NK-92 (cell line): ENCODE data around the gene FASTK.
A peak's percentile ranks its signal among the peaks of the same experiment; 100 is the strongest.

Experiments
- DNase-seq: peaks from one replicate; lab custom pipeline; 2025; ENCODE audit not compliant: unreplicated experiment; lab: John Stamatoyannopoulos, UW

FASTK gene

GRCh38 chr7:151080522-151081169, at the start of gene FASTK:
Gene FASTK (minus strand): TSS chr7:151080809. CDS start chr7:151080766, 43 bp downstream.
- no peak for DNase-seq

DNA sequence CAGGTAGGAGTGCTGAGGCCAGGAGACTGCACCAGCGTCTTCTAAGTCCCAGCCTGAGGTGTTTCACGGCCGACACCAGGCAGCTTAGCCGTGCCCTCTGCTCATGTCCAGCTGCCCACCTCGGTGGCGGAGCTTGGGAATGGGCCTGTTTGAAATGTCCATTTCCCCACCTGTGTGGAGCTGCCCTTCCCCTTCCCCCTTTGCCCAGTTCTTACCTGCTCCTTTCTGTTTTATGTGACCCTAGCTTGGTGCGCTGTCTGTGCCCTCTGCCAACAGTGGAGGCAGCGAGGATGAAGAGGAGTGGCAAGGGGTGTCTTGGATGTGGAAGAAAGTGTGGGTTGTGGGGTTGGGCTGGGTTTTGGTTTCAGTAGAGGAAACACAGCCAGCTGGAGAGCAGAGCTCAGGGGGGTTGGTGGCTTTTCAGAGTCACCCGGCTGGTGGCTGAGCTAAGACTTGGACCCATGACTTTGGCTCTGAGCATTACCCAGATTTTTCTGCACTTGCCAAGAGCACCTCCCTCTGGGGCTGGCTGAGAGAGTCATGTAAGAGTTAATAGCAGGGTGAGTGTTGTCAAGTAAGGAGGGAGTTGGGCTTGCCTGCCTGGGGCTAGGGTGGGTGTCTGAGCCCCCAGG, 49.5 kb upstream of the FASTK start:
- DNase-seq = no peak

GRCh38 chr7:151129117-151129959, 48.7 kb upstream of the FASTK start:
- no peak for DNase-seq

DNA sequence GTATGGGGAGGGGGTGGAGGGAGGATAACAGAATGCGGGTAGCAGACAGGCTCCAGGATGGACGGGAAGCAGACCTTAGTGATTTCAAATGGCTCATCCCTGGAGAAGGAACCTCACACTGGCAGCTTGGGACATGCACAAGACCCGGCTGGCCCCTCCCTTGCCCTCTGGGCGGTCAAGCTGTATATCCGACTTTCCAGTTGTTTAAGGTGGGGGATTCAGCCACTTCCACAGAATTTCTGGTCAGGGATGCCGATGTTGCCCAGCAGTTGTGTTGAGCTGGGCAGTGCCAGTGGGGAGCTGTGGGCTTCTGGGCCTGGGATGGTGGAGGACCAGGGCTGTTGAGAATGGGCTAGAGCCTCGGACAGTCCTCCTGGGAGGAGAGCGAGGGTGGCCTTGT, 48.1 kb upstream of the FASTK start:
- no peak for DNase-seq

DNA sequence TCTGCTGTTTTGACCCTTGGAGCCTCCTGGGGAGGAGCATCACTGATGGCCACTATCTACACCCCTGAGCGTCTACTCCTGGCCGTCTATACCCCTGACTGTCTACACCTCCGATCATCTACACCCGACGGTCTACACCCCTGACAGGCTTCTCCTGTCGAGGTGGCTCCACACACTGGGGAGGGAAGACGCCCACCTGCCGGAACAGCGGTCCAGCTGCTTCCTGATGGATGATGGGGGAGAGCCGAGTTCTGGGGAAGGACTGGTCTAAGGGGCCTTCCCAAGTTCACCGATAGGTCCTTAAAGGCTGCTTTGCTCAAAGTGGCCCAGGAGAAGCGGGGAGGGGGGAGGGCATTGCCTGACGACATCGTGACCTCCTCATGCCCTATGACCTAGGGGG, 47.5 kb upstream of the FASTK start:
- DNase-seq = no peak

DNA sequence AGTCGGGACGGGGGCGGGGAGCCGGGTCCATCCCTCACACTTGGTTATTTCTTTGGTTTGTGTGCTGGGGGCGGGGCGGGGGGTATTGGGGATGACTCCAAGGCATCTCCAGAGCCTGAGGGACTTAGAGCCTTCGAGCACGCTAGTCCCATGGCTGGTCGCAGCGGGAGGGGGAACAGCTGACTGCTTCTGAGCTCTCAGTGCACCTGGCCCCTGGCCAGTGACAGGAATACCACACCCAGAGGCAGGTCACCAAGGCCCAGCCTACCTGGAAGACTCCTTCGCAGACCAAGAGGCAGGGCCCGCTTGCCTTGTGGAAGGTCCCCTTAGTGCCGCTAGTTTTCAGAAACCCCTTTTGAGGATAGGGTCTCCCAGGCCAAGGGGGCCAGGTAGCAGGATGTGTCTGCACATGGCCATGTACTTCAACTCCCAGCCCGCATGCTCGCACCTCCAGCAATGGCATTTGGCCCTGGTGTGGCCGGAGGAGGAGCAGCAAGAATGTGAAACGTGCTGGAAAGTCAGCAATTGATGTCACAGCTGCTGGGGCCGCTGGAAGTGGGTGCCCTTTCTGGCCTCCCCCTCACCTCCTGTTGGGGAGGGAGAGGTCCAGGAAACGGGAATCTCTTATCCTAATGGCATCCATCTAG, 46.0 kb upstream of the FASTK start:
- no peak for DNase-seq

DNA sequence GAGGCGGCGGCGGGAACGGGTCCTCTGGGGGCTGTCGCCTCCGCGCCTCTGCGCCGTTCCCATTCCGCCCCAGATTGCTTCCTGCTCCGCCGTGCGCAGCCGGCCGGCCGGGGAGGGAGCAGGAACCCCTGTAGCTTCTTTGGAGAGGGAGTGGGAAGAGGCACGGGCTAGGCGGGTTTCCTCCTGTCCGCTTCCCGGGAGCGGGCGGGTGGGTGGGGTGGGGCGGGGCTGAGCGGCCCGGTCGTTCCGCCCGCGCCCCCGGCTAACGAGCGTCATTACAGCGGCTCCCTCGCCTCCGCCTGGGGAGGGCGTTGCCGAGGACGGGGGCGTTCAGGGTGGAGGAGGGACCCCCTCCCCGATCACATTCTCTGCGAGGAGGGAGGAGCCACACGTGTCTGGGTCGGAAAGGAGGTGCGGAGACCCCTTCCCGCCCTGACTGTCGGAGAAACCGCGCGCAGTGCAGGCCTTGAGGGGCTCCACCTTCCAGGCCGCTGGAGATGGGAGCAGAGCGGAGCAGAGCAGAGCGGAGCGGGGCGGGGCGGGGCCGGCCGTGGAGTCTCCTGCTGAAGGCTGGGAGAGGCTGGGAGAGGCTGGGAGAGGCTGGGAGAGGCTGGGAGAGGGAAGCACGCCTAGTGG, 45.4 kb upstream of the FASTK start:
- no peak for DNase-seq

GRCh38 chr7:151125470-151125845, 44.8 kb upstream of the FASTK start:
- DNase-seq = no peak

- DNase-seq = no peak
These were observed 44.3 kb upstream of the FASTK start for GRCh38 chr7:151124899-151125399.

DNA sequence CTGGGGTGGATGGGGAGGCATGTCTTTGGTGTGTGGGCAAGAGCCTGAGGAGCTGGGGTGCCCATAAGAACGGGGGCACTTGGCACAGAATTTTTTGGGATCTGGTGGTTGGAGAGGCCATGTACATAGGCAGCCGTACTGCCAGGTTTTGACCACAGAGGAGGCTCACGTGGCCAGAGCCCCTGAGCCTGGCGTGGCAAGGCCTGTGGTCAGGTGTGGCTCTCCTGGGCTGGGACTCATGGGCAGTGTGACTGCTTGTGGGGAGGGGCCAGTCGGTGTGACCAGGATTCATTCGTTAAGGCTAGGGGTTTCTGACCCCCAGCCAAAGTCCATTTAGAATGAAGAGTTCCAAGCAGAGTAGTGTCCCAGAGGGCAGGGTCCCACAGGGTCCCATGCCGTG, 43.9 kb upstream of the FASTK start:
- DNase-seq = no peak

DNA sequence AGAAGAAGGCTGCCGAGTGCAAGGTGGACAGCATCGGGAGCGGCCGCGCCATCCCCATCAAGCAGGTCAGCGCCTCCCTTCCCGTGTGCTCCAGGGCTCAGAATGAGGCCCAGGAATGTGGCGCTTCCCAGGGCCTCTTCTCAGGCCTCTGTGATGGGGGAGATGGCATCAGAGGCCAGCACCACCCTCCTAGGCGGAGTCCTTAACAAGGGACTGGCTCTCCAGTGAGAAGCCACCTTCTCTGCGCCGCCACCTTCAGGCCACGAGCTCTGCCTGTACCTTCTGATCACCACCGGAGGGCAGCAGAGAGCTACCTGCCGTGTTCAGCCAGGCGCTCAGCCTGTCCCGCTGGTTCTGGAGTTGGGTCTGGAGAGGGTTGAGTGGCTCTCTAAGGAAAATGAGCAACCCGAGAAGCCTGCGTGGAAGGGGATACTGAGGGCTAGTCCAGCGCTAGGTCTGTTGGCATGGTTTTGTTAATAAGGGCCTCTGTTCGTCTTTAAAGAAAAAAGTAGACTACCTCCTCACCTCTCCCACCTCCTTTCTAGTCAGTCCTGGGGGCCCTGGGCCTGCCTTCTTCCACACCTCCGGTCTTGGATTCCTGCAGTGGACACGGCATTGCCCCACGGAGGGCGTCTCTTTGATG, 43.3 kb upstream of the FASTK start:
- peak; percentile 11 for DNase-seq

- no peak for DNase-seq
These were observed 42.7 kb upstream of the FASTK start for GRCh38 chr7:151123158-151123821.

DNA sequence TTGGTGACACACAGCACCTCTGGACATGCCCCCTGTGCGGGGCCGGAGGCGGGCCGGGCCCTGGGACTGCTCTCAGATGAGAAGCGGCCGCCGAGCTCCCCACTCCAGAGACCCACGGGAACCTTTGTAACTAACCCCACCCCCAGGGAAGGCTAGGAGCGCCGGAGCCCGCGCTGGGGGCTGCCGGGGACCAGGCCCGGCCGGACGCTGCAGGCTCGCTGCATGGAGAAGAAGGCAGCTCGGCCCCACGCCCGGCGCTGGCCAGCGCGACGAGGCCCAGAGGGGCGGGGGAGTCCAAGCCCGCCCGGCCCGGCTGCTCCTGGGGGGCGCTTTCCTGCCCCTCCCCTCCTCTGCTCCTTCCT, 42.2 kb upstream of the FASTK start:
- DNase-seq = no peak

GRCh38 chr7:151122276-151122675, 41.7 kb upstream of the FASTK start:
- DNase-seq = no peak

DNA sequence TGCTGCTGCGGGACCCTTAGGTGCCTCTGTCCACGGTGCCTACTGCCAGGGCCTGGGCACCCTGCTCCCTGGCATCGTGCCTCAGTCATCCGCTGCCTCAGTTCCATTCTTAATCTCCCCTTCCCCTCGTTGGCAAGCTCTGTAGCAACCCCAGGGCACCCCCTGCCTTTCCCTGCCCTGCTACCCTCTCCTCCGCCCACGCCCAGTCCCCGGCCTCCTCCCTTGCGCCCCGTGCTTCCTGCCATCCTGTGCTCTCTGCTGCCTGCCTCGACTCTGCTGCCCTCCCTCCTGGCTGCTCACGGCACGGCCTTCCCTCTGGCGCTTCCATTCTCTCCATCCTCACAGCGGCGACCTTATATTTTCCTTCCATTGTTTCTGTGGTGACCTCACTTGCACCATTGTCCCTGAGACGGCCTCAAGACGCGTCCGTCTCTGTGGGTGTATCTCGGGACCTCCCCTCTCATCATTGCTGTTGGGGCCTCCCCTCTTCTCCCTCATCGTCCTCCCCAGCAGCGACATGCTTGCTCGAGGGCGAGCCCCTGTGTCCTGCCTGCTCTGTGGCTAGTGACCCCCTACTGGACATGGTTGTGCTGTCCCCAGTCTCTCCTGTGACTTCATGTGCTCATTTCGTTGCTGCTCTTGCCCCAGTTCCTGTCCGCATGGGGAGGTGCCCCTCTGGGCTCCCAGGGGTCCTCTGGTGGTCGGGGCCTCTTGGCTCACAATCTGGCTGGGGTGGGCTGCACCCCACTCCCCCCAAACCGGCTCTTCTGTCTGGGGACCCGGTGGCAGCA, 41.0 kb upstream of the FASTK start:
- DNase-seq = no peak

DNA sequence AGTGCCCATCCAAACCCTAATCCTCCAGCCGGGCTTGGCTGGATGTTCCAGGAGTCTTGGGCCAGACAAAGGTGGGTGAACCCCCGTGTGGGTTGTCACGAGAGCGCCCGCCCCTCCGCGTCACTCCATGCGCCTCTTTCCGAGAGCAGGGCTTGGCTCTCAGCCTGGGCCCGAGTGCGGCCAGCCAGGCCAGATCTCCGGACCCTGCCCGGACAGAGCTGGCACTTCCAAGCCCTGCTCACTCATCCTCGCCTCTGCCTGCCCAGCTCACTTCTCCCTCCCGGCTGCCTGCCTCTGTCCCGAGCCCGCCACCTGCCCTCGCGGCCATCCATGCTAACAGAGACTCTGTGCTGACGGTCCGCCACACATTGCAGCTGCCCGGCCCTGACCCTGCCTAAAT, 40.3 kb upstream of the FASTK start:
- no peak for DNase-seq

GRCh38 chr7:151119902-151120301, 39.3 kb upstream of the FASTK start:
- DNase-seq = no peak

- no peak for DNase-seq
These were observed 38.4 kb upstream of the FASTK start for GRCh38 chr7:151119055-151119415.
